ENCODE results near the gene ASB13.

ASB13 gene

DNA sequence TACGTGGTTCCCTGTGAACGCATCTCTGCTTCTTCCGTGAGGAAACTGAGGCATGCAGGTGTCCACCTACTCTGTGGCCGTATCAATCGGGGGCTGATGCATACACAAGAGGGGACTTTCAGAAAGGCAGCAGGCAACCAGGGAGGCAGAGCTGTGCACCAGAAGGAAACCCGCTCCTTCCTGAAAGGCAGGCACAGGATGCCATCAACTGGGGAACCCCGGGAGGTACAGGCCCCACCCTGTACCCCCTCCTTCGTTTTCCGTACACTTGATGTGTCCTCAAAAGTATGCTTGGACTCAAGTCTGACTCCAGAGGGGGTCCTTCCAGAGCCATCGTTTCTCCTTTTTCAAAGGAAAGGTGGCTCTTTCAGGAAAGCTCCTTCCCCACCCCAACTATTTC, 59.5 kb downstream of the ASB13 start:
- DNase-seq, result no peak

DNA sequence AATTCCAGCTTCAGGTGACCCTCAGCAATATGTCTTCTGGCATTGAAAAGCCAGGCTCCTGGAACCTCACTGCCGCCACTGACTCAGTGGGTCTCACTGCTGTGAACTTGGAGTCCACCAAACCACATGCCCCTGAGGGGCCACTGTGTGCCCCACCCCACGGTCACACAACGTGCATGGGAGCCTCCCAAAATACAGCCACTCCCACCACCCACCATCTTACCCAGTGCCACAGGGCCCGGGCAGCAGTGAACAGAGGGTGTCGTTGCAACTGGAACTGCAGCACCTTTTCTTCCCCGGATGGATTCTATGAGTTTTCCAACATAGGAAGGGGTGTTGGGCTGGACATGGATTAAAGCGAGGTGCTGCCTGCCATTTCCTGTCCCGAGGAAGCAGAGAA, 60.1 kb downstream of the ASB13 start:
- DNase-seq, result no peak
- H3K4me3 ChIP-seq (ENCODE audit: low read depth, low read length), result no peak overlapping the region
- H3K36me3 ChIP-seq, result no peaks in the 10 kb centered on the region
- no peaks in the 10 kb centered on the region for H3K9me3 ChIP-seq
- H3K27me3 ChIP-seq, result no peaks in the 10 kb centered on the region
- TF ChIP-seq, protein P1, sequence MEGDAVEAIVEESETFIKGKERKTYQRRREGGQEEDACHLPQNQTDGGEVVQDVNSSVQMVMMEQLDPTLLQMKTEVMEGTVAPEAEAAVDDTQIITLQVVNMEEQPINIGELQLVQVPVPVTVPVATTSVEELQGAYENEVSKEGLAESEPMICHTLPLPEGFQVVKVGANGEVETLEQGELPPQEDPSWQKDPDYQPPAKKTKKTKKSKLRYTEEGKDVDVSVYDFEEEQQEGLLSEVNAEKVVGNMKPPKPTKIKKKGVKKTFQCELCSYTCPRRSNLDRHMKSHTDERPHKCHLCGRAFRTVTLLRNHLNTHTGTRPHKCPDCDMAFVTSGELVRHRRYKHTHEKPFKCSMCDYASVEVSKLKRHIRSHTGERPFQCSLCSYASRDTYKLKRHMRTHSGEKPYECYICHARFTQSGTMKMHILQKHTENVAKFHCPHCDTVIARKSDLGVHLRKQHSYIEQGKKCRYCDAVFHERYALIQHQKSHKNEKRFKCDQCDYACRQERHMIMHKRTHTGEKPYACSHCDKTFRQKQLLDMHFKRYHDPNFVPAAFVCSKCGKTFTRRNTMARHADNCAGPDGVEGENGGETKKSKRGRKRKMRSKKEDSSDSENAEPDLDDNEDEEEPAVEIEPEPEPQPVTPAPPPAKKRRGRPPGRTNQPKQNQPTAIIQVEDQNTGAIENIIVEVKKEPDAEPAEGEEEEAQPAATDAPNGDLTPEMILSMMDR (IDR thresholded peaks at IDR 0.05; ENCODE audit: low read depth, low read length), result no peak
- no peaks in the 10 kb centered on the region for H3K4me1 ChIP-seq

More for the DNA sequence above, 59.5 kb downstream of the ASB13 start:
- no peaks in the 10 kb centered on the region for H3K36me3 ChIP-seq
- no peaks in the 10 kb centered on the region for H3K4me1 ChIP-seq
- H3K4me3 ChIP-seq (ENCODE audit: low read depth, low read length), result no peak overlapping the region
- H3K27me3 ChIP-seq, result no peaks in the 10 kb centered on the region
- H3K9me3 ChIP-seq, result no peaks in the 10 kb centered on the region
- TF ChIP-seq, protein P1 (IDR thresholded peaks at IDR 0.05; ENCODE audit: low read depth, low read length), result no peak

DNA sequence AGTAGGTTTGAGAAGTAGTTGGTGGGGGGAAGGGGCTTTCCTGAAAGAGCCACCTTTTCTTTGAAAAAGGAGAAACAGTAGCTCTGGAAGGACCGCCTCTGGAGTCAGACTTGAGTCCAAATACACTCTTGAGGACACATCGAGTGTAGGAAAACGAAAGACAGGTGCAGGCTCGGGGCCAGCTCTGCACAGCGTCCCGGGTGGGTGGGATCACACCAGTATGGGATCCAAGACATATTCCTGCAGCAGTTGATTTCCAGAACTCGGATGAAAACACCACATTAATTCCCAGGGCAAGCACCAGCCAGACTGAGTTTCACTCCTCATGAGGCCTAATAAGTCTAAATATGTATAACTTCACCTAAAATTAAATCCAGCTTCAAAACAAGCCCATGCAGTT, 61.4 kb downstream of the ASB13 start:
- Histone ChIP-seq H3K27me3 (no peaks in the 10 kb centered on the region), H3K36me3 (no peaks in the 10 kb centered on the region), H3K4me3 (ENCODE audit: low read depth, low read length) (no peak overlapping the region), H3K4me1 (no peaks in the 10 kb centered on the region), H3K9me3 (no peaks in the 10 kb centered on the region)
- TF ChIP-seq, protein P1 (IDR thresholded peaks at IDR 0.05; ENCODE audit: low read depth, low read length), result no peak
- DNase-seq, result no peak

DNA sequence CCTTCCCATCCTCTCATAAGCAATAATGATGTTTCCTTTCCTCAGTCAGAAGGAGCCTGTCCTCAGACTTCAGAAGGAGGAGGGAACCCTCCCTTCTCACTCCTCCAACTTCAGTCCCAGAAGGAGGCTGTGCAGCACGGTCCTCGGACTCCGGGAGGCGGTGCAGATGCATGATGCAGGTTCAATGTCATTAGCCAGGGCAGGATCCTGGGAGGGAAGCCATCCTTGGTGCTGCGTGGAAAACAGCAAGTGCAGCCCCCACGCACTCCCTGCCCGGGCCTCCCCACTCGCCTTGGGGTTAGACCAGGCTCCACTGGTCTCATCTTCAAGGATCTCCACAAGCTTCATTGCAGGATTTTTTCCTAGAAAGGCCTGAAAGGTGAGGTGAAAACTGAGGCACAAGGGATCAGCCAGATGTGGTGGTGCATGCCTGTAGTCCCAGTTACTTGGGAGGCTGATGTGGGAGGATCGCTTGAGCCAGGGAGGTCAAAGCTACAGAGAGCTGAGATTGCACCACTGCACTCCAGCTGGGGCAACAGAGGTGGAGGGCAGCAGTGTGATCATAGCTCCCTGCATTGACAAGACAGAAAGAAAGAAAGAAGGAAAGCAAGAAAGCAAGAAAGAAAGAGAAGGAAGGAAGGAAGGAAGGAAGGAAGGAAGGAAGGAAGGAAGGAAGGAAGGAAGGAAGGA, 62.0 kb downstream of the ASB13 start:
- H3K4me1 ChIP-seq, result no peaks in the 10 kb centered on the region
- TF ChIP-seq, protein P1 (IDR thresholded peaks at IDR 0.05; ENCODE audit: low read depth, low read length), result no peak
- DNase-seq, result no peak

DNA sequence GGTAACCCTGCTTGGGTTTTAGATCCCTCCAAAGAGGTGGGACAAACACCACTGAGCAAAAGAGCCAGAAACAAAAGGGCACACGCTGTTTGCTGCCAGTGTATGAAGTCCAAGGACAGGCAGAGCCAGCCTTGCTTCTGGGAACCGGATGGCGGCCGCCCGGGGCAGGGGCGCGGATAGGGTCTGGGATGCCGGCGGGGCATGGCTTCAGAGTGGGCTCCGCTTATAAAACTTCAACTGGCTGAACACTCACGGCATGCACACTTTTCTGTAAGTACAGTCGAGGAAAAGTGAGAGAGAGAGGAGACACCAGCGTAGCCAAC, 62.6 kb downstream of the ASB13 start:
- Histone ChIP-seq H3K36me3 (no peaks in the 10 kb centered on the region), H3K27me3 (no peaks in the 10 kb centered on the region), H3K9me3 (no peaks in the 10 kb centered on the region), H3K4me3 (ENCODE audit: low read depth, low read length) (no peak overlapping the region), H3K4me1 (no peaks in the 10 kb centered on the region)
- TF ChIP-seq, protein P1 (IDR thresholded peaks at IDR 0.05; ENCODE audit: low read depth, low read length), result no peak
- no peak for DNase-seq

More for the DNA sequence above, 62.0 kb downstream of the ASB13 start:
- Histone ChIP-seq H3K36me3 (no peaks in the 10 kb centered on the region), H3K4me3 (ENCODE audit: low read depth, low read length) (no peak overlapping the region), H3K27me3 (no peaks in the 10 kb centered on the region), H3K9me3 (no peaks in the 10 kb centered on the region)

DNA sequence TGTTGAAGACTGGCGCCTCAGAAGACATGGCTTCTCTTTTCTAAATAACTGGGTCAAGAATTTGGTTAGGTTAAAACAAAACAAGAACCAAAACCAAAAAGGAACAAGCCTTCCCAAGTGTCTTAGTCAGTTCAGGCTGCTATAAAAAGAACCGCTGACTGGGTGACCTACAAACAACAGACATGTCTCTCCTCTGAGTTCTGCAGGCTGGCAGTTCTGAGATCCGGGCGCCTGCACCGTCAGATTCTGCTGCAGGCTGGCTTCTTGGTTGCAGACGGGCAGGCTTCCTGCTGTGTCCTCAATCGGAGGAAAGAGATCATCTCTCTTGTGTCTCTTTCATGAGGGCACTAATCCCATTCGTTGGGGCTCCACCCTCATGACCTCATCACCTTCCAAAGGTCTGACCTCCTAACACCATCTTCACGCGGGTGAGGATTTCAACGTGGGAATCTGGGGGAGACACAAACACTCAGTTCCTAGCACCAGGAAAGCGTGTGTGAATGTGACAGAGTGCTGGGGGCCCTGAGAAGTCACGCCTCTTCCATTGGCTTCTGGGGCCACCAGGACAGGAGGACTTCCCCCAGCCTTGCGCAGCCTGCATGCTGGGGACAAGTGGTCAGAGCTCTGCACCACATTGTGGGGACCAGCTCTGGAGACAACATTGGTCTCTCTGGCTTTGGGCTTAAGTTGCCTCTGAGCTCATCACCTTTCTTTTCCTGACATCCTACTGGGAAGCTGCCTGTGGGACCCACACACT, 63.1 kb downstream of the ASB13 start:
- Histone ChIP-seq H3K9me3 (no peaks in the 10 kb centered on the region), H3K27me3 (no peaks in the 10 kb centered on the region), H3K4me1 (no peaks in the 10 kb centered on the region), H3K4me3 (ENCODE audit: low read depth, low read length) (no peak overlapping the region), H3K36me3 (no peaks in the 10 kb centered on the region)
- TF ChIP-seq, protein P1 (IDR thresholded peaks at IDR 0.05; ENCODE audit: low read depth, low read length), result no peak
- no peak for DNase-seq

Measured in BE2C (cell line).